Left lobe of liver (tissue), 2 donors: ENCODE data around the gene ZRANB3. TPM values are rescaled to one million over a fixed set of nuclear protein-coding genes. Genes with fewer than 3 reads are reported as not detected.
"Not testable (repeated sequence)": the region's sequence is repeated elsewhere in the genome, so short reads cannot be mapped to it uniquely, and the experiment has no call there.

Experiments
- ATAC-seq: fragments of 200-7000 bp; cut with Tn5 transposase; one replicate; pipeline ENCODE4 v1.9.1; 2020; ENCODE audit warnings: mild to moderate bottlenecking, moderate library complexity
- DNase-seq: peaks from one replicate; pipeline ENCODE4 v3.0.0-alpha.2; 2020; ENCODE audit warnings: low spot score
- total RNA-seq: library from RNA; stranded (reverse); gene quantifications from one replicate; pipeline ENCODE4 v1.2.1, GENCODE V29; 2021
- donor health status: DM: no; HTN: no; CAD: no; lungs with moderate emphysema.
- donor health status: DM: no; HTN: yes; CAD: no.

The ZRANB3 gene
- total RNA-seq, 1 donor from 2014 or later = 2.9 TPM

- ATAC-seq = peak; percentile 25
- no peak for DNase-seq
Observed at GRCh38 chr2:135093670-135094330, 437.2 kb downstream of the ZRANB3 start.

- ATAC-seq = no peak
- no peak for DNase-seq
Observed at GRCh38 chr2:135093193-135093592, 437.8 kb downstream of the ZRANB3 start.

GRCh38 chr2:135091681-135092080 is 439.3 kb downstream of the ZRANB3 start:
- ATAC-seq (peak; percentile 67), DNase-seq (no peak)

GRCh38 chr2:135089597-135089996 is 441.4 kb downstream of the ZRANB3 start:
- DNase-seq, ATAC-seq: not testable (repeated sequence)

Other genes with a start within 250 kb of the ZRANB3 start
- gene R3HDM1, start 266 bp upstream of the ZRANB3 start, total RNA-seq = 12.4 TPM
- 65.8 TPM for gene UBXN4, start 210.6 kb upstream of the ZRANB3 start, total RNA-seq